GM21737 (cell line): ENCODE results near the gene CDK6.

Experiments used
- ATAC-seq: cut with Tn5 transposase; IDR thresholded peaks from one replicate; pipeline ENCODE4 v1.9.1; 2021; ENCODE audit warnings: mild to moderate bottlenecking, moderate library complexity; ENCODE audit not compliant: unreplicated experiment

CDK6 gene

GRCh38 chr7:92830027-92830426, 6.3 kb downstream of the CDK6 start:
- no peak for ATAC-seq

- ATAC-seq = no peak
Measured at GRCh38 chr7:92827464-92828120, 8.8 kb downstream of the CDK6 start.

GRCh38 chr7:92826258-92826938, 10.0 kb downstream of the CDK6 start:
- ATAC-seq = no peak

GRCh38 chr7:92824901-92825480, 11.4 kb downstream of the CDK6 start:
- ATAC-seq = no peak

GRCh38 chr7:92824450-92824849, 11.9 kb downstream of the CDK6 start:
- ATAC-seq = no peak

GRCh38 chr7:92823042-92823441, 13.3 kb downstream of the CDK6 start:
- no peak for ATAC-seq

- no peak for ATAC-seq
Measured at GRCh38 chr7:92820191-92820590, 16.2 kb downstream of the CDK6 start.

- ATAC-seq = no peak
Measured at GRCh38 chr7:92817398-92817797, 19.0 kb downstream of the CDK6 start.

- ATAC-seq = peak; percentile 29
Measured at GRCh38 chr7:92815412-92815811, 21.0 kb downstream of the CDK6 start.

- ATAC-seq = peak; percentile 51
Measured at GRCh38 chr7:92813390-92814024, 22.9 kb downstream of the CDK6 start.

GRCh38 chr7:92811158-92811557, 25.2 kb downstream of the CDK6 start:
- ATAC-seq = no peak

GRCh38 chr7:92809760-92810573, 26.4 kb downstream of the CDK6 start:
- ATAC-seq = peak; percentile 77

- peak; percentile 4 for ATAC-seq
Measured at GRCh38 chr7:92809397-92809759, 27.0 kb downstream of the CDK6 start.

GRCh38 chr7:92808635-92809034, 27.7 kb downstream of the CDK6 start:
- no peak for ATAC-seq

- ATAC-seq = no peak
Measured at GRCh38 chr7:92808006-92808405, 28.4 kb downstream of the CDK6 start.

GRCh38 chr7:92806496-92806895, 29.9 kb downstream of the CDK6 start:
- no peak for ATAC-seq

GRCh38 chr7:92802406-92802805, 34.0 kb downstream of the CDK6 start:
- no peak for ATAC-seq

GRCh38 chr7:92799446-92800211, 36.7 kb downstream of the CDK6 start:
- ATAC-seq = no peak

GRCh38 chr7:92798517-92799249, 37.7 kb downstream of the CDK6 start:
- no peak for ATAC-seq

- ATAC-seq = no peak
Measured at GRCh38 chr7:92797693-92798092, 38.7 kb downstream of the CDK6 start.
